OCI-LY3 (cell line): ENCODE measurements around the gene HPCAL1.

Experiments
- H2AFZ ChIP-seq: fragments of 200-600, 300-600 bp; shearing (Covaris generic); 2 replicates; pipeline ENCODE4 v1.6.0; 2014; ENCODE audit warnings: antibody characterized with exemption, low read depth, low read length
- H3K27ac ChIP-seq: fragments of 200-600, 300-600 bp; sonication (generic); 2 replicates; pipeline ENCODE4 v1.5.1; 2014; ENCODE audit warnings: mild to moderate bottlenecking, low read length, moderate library complexity, mixed read lengths
- H3K27me3 ChIP-seq: fragments of 200-600, 300-600 bp; sonication (generic); 2 replicates; pipeline ENCODE4 v1.6.1; 2014; ENCODE audit warnings: low read depth, low read length, mixed read lengths
- H3K36me3 ChIP-seq: fragments of 200-600, 300-600 bp; sonication (generic); replicated peaks from 2 replicates; pipeline ENCODE3; 2014; ENCODE audit warnings: low read depth, low read length, mixed read lengths
- H3K4me1 ChIP-seq: fragments of 300-600, 200-600 bp; sonication (generic); 2 replicates; pipeline ENCODE4 v1.6.1; 2014; ENCODE audit warnings: low read length, mixed read lengths
- H3K4me2 ChIP-seq: fragments of 200-600, 300-600 bp; sonication (generic); 2 replicates; pipeline ENCODE4 v1.6.1; 2014; ENCODE audit warnings: low read length, mixed read lengths
- H3K4me3 ChIP-seq: fragments of 300-600, 200-600 bp; sonication (generic); 2 replicates; pipeline ENCODE4 v1.5.1; 2014; ENCODE audit warnings: antibody characterized with exemption, mild to moderate bottlenecking, low read length, moderate library complexity
- H3K79me2 ChIP-seq: fragments of 300-600, 200-600 bp; shearing (Covaris generic); 2 replicates; pipeline ENCODE4 v1.6.1; 2014; ENCODE audit warnings: mild to moderate bottlenecking, low read length, mixed read lengths
- H3K9ac ChIP-seq: fragments of 300-600, 200-600 bp; shearing (Covaris generic); 2 replicates; pipeline ENCODE4 v1.6.0; 2014; ENCODE audit warnings: mild to moderate bottlenecking, low read length, moderate library complexity
- H3K9me3 ChIP-seq: fragments of 200-600, 300-600 bp; shearing (Covaris generic); 2 replicates; pipeline ENCODE4 v1.6.1; 2014; ENCODE audit warnings: low read length, mixed read lengths; ENCODE audit not compliant: insufficient read depth
- H4K20me1 ChIP-seq: fragments of 200-600, 300-600 bp; sonication (generic); 2 replicates; pipeline ENCODE4 v1.6.1; 2016; ENCODE audit warnings: low read length, mixed read lengths; ENCODE audit not compliant: insufficient read depth
- CTCF ChIP-seq: fragments of 200-600, 300-600 bp; sonication (generic); IDR thresholded peaks from 2 replicates; pipeline ENCODE4 v1.5.1; 2014; ENCODE audit warnings: antibody characterized with exemption, low read length, low read depth
- EZH2phosphoT487 ChIP-seq: fragments of 200-600 bp; shearing (Covaris generic); IDR thresholded peaks from 2 replicates; pipeline ENCODE4 v1.6.1; 2018; ENCODE audit warnings: antibody characterized with exemption, mixed run types, low read depth

The HPCAL1 gene

GRCh38 chr2:10264506-10265328 lies 38.0 kb upstream of the HPCAL1 start:
- Histone ChIP-seq H3K4me1 (no peaks in the 10 kb centered on the region), H3K9me3 (no peaks in the 10 kb centered on the region), H3K9ac (no peak overlapping the region), H3K36me3 (no peaks in the 10 kb centered on the region), H4K20me1 (no peaks in the 10 kb centered on the region), H2AFZ (no peak overlapping the region), H3K27ac (no peak overlapping the region), H3K4me3 (no peak overlapping the region), H3K4me2 (no peak overlapping the region), H3K27me3 (peaks cover 4% of the 10 kb centered on the region; the same call in 1 of the 2 replicates), H3K79me2 (no peaks in the 10 kb centered on the region)
- TF ChIP-seq EZH2phosphoT487 (no peak), CTCF (no peak)

- Histone ChIP-seq H3K9me3 (no peaks in the 10 kb centered on the region), H3K27ac (no peak overlapping the region), H3K79me2 (no peaks in the 10 kb centered on the region), H2AFZ (no peak overlapping the region), H3K9ac (no peak overlapping the region), H3K36me3 (no peaks in the 10 kb centered on the region), H3K4me2 (no peak overlapping the region), H3K4me1 (no peaks in the 10 kb centered on the region), H3K4me3 (no peak overlapping the region), H4K20me1 (no peaks in the 10 kb centered on the region), H3K27me3 (peaks cover 4% of the 10 kb centered on the region; the same call in 1 of the 2 replicates)
- TF ChIP-seq EZH2phosphoT487 (no peak), CTCF (no peak)
These were observed 37.2 kb upstream of the HPCAL1 start for GRCh38 chr2:10265329-10266132.

GRCh38 chr2:10266133-10266620 lies 36.5 kb upstream of the HPCAL1 start:
- no peak overlapping the region for H3K9ac ChIP-seq
- no peak for TF ChIP-seq CTCF

GRCh38 chr2:10267036-10267435 lies 35.7 kb upstream of the HPCAL1 start:
- H3K9me3 ChIP-seq, result no peaks in the 10 kb centered on the region

More at GRCh38 chr2:10266133-10266620, 36.5 kb upstream of the HPCAL1 start:
- no peak overlapping the region for H2AFZ ChIP-seq
- no peaks in the 10 kb centered on the region for H4K20me1 ChIP-seq
- H3K4me3 ChIP-seq, result no peak overlapping the region
- no peaks in the 10 kb centered on the region for H3K4me1 ChIP-seq
- H3K36me3 ChIP-seq, result no peaks in the 10 kb centered on the region
- H3K79me2 ChIP-seq, result no peaks in the 10 kb centered on the region
- no peaks in the 10 kb centered on the region for H3K9me3 ChIP-seq
- no peak overlapping the region for H3K4me2 ChIP-seq
- H3K27ac ChIP-seq, result no peak overlapping the region
- H3K27me3 ChIP-seq, result peaks cover 4% of the 10 kb centered on the region; the same call in 1 of the 2 replicates

More at GRCh38 chr2:10267036-10267435, 35.7 kb upstream of the HPCAL1 start:
- no peak overlapping the region for H3K4me2 ChIP-seq
- H3K4me3 ChIP-seq, result no peak overlapping the region
- TF ChIP-seq EZH2phosphoT487 (no peak), CTCF (no peak)
- H3K27me3 ChIP-seq, result peaks cover 4% of the 10 kb centered on the region; the same call in 1 of the 2 replicates
- no peak overlapping the region for H3K27ac ChIP-seq
- no peak overlapping the region for H2AFZ ChIP-seq
- H3K4me1 ChIP-seq, result no peaks in the 10 kb centered on the region
- no peaks in the 10 kb centered on the region for H3K36me3 ChIP-seq
- H4K20me1 ChIP-seq, result no peaks in the 10 kb centered on the region
- H3K9ac ChIP-seq, result no peak overlapping the region
- H3K79me2 ChIP-seq, result no peaks in the 10 kb centered on the region
